Measurements from ENCODE around the gene MMP13.
"Not testable (repeated sequence)": the region's sequence is repeated elsewhere in the genome, so short reads cannot be mapped to it uniquely, and the experiment has no call there.

Gene MMP13

GRCh38 chr11:102935514-102935913 is 20.0 kb downstream of the MMP13 start:
- no peak for DNase-seq (ENCODE audit: low read depth)

DNA sequence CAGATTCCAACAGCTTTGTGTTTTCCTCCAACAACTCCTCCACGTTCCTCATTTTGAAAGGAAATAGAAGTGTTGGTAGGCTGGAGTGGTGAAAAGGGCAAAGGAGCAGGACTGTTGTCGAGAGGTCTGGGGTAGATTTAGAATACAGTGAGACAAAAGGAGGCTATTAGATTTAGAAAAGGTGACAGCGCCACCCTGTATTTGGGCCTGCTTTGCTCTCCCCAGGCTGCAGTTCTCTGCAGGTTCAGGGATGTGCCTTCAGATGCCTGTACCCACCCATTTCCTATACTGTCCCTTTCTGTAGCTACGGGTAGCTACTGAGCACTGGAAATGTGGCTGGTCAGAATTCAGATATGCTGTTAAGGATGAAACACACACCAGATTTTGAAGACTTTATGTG is 20.8 kb downstream of the MMP13 start:
- no peak for DNase-seq (ENCODE audit: low read depth)

- DNase-seq (ENCODE audit: low read depth): no peak
These were observed 21.9 kb downstream of the MMP13 start for GRCh38 chr11:102933627-102934026.

- no peak for DNase-seq (ENCODE audit: low read depth)
These were observed 22.9 kb downstream of the MMP13 start for GRCh38 chr11:102932678-102933077.

DNA sequence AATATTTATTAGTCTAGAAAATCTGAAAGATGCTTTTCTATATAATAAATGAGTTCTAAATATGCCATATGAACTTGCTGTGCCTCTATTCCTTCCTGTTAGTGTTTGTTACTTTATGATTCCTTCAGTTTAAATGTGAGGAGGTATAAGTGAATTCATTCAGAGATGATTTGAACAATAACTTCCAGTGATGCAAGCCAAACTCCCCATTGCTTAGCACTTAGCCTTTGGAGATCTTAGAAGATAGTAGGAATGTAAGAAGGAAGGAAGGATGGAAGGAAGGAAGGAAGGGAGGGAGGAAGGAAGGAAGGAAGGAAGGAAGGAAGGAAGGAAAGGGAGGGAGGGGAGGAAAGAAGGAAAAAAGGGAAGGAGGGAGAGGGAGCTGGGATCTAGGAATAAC is 25.1 kb downstream of the MMP13 start:
- no peak for DNase-seq (ENCODE audit: low read depth)

- DNase-seq (ENCODE audit: low read depth): no peak
These were observed 25.6 kb downstream of the MMP13 start for GRCh38 chr11:102929972-102930371.

GRCh38 chr11:102929166-102929565 is 26.4 kb downstream of the MMP13 start:
- no peak for DNase-seq (ENCODE audit: low read depth)

GRCh38 chr11:102928247-102928646 is 27.3 kb downstream of the MMP13 start:
- no peak for DNase-seq (ENCODE audit: low read depth)

- DNase-seq (ENCODE audit: low read depth): no peak
These were observed 27.9 kb downstream of the MMP13 start for GRCh38 chr11:102927624-102927990.

- no peak for DNase-seq (ENCODE audit: low read depth)
These were observed 28.4 kb downstream of the MMP13 start for GRCh38 chr11:102926961-102927623.

DNA sequence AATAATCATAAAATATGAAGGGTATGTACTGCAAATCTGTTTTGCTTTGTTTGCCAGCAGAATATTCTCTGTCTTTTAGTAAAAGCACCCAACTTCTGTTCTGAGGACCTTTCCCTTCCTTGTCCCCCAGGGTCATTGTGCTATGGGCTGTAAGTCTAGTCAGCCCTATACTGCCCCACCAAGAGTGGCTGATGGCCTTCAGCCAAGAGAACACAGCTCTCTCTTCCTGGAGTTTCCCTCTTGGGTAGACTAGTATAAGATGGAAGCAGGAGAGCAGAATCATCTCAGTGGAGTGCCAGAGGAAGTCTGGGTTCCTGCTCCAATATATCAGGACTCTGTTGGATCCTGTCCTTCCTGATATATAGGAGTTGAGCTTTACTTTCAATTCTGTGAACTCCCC is 29.0 kb downstream of the MMP13 start:
- DNase-seq (ENCODE audit: low read depth): no peak

- no peak for DNase-seq (ENCODE audit: low read depth)
These were observed 29.5 kb downstream of the MMP13 start for GRCh38 chr11:102925988-102926387.

GRCh38 chr11:102924851-102925380 is 30.6 kb downstream of the MMP13 start:
- no peak for DNase-seq (ENCODE audit: low read depth)

GRCh38 chr11:102921587-102922220 is 33.8 kb downstream of the MMP13 start:
- no peak for DNase-seq (ENCODE audit: low read depth)

DNA sequence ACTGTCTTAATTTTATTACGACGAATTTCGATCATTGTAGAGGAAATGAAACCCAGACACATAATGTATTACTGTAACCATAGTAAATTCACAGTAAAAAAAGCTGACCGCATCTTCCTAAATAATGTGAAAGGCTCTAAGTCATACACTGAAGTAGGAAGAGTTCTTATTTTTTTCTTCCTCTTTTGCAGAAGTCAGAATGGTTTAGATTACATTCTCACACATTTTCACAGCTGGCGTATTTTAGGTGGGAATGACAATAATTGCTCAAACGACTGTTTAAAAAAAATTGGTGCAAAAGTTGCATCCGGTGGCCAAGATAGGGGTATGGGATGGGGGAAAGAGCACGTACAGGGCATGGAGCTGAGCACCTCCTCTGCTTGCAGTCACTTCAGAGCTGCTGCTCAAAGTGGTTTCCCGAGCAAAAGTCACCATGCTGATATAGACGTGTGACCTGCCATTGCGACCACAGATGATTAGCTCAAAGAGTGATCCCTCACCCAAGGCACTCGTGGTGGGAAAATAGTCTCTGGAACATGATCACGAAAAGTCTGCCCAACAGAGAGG is 35.3 kb downstream of the MMP13 start:
- no peak for DNase-seq (ENCODE audit: low read depth)

GRCh38 chr11:102915044-102915375 is 40.5 kb downstream of the MMP13 start:
- no peak for DNase-seq (ENCODE audit: low read depth)

DNA sequence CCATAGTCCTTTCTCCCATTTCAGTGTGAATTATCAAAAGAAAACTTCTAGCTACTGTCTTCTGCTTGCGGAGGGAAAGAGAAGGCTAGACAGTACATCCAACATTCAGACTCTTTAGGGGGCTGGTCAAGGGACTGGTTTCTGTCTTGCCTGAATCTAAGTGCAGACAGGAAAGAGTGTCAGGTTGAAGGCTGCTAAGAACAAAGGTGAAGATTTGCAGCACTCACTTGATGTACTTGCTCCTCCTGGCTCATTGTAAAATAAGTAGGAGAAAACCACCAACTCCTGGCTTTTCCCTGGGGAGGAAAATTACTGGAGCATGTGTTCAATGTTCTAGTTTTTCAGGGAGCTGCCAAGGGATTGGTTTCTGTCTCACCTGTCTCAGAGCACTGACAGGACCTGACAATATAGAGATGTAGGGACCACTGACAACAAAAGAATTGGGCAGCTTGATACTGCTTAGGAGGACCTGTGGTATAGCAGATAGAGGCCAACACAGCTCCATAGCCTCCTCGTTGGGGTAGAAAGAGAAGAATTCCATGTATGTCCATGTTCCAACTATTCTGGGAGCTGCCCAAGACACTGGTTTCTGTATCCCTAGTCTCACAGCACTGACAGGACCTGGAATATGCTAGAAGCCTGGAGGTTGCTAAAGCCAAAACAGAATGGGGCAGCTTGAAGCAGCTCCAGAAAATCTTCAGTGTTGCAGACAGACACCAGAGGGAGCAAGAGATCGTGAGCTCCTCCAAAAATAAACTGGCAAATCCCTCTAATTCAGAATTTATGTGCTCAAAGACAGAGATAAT is 41.1 kb downstream of the MMP13 start:
- no peak for DNase-seq (ENCODE audit: low read depth)

DNA sequence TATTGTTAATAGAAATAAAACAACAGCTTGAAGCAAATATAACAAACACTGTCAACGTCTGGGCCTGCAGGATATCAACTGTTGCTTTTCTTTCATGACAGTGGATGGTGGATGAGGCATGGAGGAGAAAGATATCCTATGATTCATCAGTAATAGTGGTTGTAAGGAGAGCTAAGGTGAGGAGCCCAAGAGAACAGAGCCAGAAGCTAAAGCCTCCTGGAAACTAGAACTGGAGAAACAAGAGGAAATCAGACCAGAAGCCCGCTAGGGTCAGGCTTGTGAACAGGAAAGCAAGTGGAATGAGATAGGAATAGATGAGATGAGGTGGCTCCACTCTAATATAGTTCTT is 43.1 kb downstream of the MMP13 start:
- no peak for DNase-seq (ENCODE audit: low read depth)

DNA sequence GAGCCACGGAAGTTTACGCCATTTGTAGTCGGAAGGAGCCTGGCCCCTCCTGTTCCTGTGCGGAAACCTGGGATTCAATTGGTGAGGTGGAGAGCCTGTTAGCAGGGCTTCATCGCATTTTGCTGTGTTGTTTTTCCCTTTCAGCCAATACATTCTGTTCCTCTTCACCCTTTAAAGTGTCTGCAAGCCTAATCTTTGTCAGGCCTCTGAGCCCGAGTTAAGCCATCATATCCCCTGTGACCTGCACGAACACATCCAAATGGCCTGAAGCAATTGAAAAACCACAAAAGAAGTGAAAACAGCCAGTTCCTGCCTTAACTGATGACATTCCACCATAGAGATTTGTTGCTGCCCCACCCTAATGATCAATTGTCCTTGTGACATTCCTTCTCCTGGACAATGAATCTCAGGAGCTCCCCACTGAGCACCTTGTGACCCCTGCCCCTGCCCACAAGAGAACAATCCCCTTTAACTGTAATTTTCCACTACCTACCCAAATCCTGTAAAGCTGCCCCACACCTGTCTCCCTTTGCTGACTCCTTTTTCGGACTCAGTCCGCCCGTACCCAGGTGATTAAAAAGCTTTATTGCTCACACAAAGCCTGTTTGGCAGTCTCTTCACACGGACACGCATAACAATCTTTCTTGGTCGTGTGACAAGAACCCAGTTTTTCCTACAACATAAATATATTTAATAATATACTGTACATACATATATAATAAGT is 43.6 kb downstream of the MMP13 start:
- DNase-seq (ENCODE audit: low read depth): no peak

DNA sequence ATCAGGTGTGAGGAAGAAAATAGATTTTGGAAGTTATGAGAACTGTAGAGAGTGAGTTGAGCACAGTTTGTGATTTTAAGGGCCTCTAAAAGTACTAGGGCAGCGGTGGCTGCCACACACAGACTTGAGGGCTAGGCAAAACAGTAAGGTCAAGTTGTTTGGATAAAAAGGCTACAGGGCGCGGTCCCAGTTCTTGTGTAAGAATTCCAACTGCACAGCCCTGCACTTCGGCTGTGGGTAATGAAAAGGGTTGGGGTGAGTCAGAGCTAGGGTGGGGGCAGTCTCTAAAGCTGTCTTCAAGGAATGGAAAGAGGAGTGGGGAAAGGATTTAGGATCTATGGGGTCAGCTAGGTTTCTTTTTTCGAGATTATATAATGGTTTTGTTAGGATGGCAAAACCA is 49.7 kb downstream of the MMP13 start:
- not testable (repeated sequence) for DNase-seq (ENCODE audit: low read depth)

DNA sequence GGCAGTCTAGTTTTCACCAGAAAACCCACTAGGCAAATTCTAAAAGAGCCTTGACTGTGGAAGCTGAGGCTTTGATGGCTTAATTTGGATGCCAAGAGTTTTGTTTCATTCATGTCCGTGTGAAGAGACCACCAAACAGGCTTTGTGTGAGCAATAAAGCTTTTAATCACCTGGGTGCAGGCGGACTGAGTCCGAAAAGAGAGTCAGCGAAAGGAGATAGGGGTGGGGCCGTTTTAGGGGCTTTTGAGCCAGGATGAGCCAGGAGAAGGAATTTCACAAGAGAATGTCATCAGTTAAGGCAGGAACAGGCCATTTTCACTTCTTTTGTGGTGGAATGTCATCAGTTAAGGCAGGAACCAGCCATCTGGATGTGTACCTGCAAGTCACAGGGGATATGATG is 51.6 kb downstream of the MMP13 start:
- not testable (repeated sequence) for DNase-seq (ENCODE audit: low read depth)

GRCh38 chr11:102900346-102900745 is 55.2 kb downstream of the MMP13 start:
- no peak for DNase-seq (ENCODE audit: low read depth)

Measured in HS-27A (cell line).